ENCODE data around the gene NTSR1. TPM values are rescaled to one million over a fixed set of nuclear protein-coding genes. Genes with fewer than 3 reads are reported as not detected.

The NTSR1 gene
- polyA plus RNA-seq, 1 donor: 1.5 TPM

GRCh38 chr20:62787321-62787720 is 78.7 kb downstream of the NTSR1 start:
- DNase-seq: no peak

DNA sequence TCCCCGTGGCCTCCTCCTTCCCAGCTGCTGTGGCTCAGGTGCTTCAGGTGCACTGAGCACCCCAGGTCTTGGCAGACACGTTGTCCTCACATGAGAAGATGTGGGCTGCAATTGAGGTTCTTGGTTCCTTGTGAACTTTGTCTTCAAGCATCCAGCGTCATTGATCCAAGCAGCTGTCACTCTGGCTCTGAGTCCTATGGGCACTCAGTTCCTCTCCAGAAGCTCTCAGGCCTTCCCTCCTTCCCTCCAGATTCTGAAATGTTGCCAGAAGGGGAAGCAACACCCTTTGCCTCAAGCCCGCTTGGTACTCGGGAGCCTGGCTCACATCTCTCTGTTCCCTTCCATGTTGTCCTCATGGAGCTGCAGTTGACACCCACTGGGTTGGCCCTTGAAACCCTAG is 79.2 kb downstream of the NTSR1 start:
- no peak for DNase-seq

DNA sequence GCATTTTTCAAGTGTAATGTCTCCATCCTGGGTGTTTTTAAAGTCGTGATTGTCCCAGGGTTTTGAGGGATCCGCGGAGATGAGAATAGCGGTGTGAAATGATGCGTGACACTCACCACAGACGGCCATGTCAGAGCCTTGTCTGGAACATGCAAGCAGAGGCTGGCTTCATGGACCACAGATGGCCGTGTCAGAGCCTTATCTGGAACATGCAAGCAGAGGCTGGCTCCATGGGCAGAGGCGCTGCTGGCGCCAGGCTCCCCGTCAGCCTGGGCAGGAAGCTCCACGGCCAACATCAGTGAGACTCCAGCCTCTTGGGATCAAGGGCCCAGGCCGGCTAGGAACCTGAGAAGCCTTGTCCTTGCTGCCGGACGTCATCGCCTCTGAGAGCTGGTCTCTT is 80.0 kb downstream of the NTSR1 start:
- no peak for DNase-seq

DNA sequence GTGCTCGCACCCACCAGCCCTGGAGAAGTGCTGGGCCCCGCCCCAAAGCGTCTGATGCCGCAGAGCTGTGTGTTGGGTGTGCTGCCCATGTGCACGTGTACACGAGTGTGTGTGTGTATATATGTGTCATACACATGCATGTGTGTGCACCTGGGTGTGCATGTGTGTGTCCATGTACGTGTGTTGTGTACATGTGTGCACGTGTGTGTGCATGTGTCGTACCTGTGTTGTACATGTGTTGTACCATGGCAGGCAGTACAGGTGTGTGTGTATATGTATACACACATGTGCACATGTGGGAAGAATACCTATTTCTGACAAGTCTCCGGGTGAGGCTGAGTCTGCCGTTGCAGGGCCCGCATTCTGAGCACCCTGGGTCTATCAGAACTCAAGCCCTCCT is 81.4 kb downstream of the NTSR1 start:
- DNase-seq: no peak

DNA sequence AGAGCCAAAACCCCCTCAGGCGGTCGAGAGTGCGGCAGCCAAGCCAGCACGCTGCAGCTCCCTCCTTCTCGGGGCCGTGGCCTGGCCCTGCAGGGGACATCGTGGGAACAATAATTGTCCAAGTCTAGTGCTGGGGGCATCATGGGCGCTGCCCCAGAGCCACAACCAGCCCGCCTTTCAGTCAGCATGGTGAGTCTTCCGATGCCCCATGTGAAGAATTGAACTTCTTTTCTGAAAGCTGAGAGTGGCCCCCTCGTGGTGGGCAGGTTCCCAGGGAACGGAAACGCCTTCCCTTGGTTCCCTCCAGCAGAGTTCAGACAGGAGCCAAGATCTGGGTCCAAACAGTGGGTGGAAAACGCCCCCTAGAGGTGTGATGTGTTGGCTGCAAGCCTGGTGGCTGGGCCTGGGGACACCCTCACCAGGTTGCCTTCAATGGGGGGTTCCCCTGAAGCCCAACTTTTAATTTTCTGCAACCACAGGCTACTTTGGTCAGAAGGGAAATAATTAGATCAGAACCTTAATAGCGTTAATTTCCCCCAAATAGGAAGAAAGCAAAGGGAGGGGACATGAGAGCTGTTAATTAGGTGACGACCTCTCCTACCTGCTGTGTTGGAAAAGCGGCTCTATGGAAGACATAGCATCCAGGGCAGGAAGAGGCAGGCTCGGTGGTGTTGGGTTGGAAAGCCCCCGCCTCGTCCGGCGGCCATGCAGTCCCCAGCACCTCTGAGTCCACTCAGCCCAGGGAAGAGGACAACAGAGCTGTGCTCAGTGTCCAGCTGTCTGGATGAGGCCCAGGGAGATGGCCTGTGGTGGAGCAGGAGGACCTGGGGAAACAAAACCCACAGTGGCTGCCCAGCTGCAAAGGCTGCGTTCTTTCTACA is 82.9 kb downstream of the NTSR1 start:
- peak; percentile 88 for DNase-seq

DNA sequence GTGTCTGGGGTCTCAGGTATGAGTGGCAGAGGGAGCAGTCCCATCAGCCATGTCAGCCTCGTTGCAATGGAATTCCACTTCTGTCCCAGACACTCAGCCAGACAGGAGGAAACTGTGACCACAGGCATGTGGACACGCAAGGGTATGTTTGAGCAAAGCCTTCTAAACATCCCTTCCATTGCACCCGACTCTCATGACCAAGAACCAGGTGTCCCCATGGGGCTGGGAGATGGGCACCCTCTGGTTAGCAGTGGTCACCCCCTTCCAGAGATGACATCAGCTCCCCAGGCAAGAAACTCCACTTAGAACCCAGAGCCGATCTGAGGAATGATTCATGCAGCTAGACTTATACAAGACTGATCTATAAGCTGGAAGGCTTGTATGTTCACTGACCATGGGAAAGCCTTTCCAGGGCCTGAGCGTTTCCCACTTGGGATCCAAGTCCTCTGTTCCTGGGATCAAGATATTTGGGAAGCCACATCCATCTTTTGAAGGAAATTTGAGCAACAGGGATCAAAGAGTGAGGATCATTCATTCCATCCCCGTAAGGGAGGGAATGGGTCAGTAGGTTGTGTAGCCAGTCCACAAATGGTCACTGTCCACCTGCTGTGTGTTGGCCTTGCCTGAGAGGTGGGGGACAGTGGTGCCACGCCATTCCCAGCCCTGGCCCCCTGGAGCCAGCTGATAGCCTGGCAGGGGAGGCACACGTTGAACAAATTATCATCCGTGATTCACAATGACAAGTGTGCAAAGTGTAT is 83.7 kb downstream of the NTSR1 start:
- DNase-seq: no peak

DNA sequence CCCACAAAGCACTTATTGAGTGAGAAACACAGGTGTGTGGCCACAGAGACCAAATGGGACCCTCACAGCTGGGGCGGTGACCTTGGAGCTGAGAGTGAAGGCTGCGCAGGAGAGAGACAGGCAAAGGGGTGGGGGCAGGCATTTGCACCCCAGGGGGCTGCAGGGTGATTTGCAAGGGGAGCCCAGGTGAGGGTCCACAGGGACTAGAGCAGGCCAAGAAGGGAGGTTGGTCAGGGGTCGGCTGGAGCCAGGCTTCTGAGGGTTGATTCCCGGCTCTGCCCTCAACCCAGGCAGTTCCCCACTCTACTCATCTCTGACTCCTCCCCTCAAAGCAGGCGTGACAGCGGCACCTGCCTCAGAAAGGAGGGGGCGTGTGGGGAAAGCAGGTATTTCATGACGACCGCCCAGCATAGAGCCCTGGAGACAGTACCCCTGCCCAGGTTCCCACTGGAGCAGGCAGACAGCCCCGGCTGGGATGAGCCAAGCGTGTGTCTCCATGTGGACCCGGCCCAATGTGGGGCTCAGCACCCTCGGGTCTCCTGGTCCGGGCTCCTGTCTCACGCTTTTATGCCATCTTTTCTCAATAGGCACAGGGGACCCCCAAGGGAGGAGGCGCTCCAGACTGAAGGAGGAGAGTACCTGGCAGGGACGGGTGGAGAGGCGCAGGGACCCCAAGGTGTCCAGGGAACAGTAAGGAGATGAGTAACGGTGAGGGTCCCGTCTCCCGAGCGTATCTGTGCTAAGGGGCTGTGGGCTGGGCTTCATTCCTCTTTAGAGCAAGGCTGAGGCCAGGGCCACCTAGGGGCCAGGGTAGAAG is 84.5 kb downstream of the NTSR1 start:
- DNase-seq: no peak

- no peak for DNase-seq
Observed at GRCh38 chr20:62793757-62794006, 85.0 kb downstream of the NTSR1 start.

- peak; percentile 95 for DNase-seq
Observed at GRCh38 chr20:62794007-62794724, 85.5 kb downstream of the NTSR1 start.

- DNase-seq: no peak
Observed at GRCh38 chr20:62795023-62795761, 86.6 kb downstream of the NTSR1 start.

- DNase-seq: no peak
Observed at GRCh38 chr20:62796699-62797491, 88.3 kb downstream of the NTSR1 start.

GRCh38 chr20:62797671-62798532 is 89.3 kb downstream of the NTSR1 start:
- DNase-seq: no peak

GRCh38 chr20:62799036-62799435 is 90.4 kb downstream of the NTSR1 start:
- no peak for DNase-seq

- DNase-seq: no peak
Observed at GRCh38 chr20:62799459-62799858, 90.8 kb downstream of the NTSR1 start.

DNA sequence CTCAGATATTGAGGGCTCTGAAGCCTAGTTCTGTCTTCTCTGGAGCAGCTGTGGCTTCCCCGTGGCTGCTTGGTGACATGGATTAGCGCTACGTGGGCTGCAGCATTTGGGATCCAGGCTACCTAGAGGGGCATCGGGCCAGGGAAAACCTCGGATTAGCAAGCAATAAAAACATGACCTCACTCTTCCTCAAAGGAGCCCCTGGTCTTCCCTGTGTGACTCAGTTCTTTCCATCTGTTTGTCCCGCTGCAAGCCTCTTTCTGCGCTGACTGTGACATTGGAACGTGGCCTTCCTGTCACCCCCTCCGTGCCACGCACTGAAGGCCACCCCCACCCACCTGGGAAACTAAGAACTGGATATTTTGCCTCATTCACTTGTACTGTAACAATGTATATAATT is 91.2 kb downstream of the NTSR1 start:
- DNase-seq: no peak

DNA sequence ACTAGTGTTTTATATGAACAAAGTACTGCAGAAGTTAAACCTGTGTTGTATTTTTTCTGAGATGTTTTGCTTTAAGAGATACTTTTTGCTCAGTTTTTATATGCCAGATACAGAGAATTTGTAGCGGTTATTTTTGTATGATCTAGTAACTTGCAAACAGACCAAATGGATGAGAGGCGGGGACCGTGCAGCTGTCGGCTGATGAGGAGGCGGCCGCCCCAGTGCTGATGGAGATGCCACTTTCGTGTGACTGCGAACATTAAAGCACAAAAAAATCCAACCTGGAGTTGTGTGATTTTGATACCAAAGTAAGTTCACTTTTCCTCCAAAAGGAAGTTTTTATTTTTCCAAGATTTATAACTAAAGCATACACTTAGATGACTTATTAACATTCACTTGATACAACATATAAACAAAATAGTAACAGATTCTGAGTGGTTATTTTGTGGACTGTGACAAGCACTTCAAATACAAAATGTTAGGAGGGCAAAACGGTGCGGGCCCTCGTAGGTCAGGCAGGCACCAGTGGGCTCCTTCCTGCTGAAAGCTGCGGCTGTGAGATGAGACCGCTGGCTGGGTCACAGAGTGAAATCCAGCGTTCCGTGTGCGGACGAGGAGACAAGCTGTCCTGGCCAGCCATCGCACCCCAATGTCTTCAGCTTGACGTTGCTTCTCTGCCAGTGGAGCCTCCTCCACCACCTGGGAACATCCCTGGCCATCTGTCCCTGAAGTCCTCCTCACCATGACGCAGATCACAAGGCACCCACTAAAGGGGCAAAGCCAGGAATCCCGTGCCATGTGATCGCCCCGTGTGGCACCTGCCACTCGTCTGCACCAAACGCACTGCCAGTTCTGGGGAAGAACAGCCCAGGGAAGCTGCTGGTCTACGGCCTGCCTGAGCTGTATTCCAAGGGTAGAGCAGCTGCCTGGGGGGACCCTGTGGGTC is 92.0 kb downstream of the NTSR1 start:
- no peak for DNase-seq

GRCh38 chr20:62801284-62802010 is 92.8 kb downstream of the NTSR1 start:
- DNase-seq: no peak

Data from left kidney (tissue), 2 donors.